Stimulated activated naive B cell treated with anti-CD40 and anti-IgM and Interleukin-4, amounts not matched to agents 10 μg/mL and 1 μg/mL and 100 μg/mL, for 72 hours (primary cell): ENCODE results near the gene F12.

ENCODE experiments used
- ATAC-seq, 2 donors: fragments of 150-1000 bp; cut with Tn5 transposase; replicated peaks; 2 replicates each; pipeline ENCODE4 v1.10.0; 2021; ENCODE audit warnings: moderate library complexity in 1 of 2
- DNase-seq: peaks from one replicate; pipeline ENCODE4 v3.0.0; 2021
- H3K27ac Mint-ChIP-seq: one replicate; pipeline ENCODE4 v1.8.0; 2022; ENCODE audit warnings: mild to moderate bottlenecking, mixed read lengths
- H3K27me3 Mint-ChIP-seq, 2 donors: one replicate each; pipeline ENCODE4 v1.8.0; 2022; ENCODE audit warnings: mixed read lengths in 2 of 2
- H3K36me3 Mint-ChIP-seq, 2 donors: one replicate each; pipeline ENCODE4 v1.8.0; 2022; ENCODE audit warnings: mixed read lengths in 2 of 2, mild to moderate bottlenecking in 1 of 2
- H3K4me1 Mint-ChIP-seq, 2 donors: one replicate each; pipeline ENCODE4 v1.8.0; 2022; ENCODE audit warnings: mixed read lengths in 2 of 2, mild to moderate bottlenecking in 1 of 2
- H3K4me3 Mint-ChIP-seq, 2 donors: one replicate each; pipeline ENCODE4 v1.8.0; 2022; ENCODE audit warnings: mild to moderate bottlenecking in 2 of 2, mixed read lengths in 2 of 2, moderate library complexity in 1 of 2
- H3K9me3 Mint-ChIP-seq, 2 donors: one replicate each; pipeline ENCODE4 v1.8.0; 2022; ENCODE audit warnings: mixed read lengths in 2 of 2, mild to moderate bottlenecking in 1 of 2

F12 gene

DNA sequence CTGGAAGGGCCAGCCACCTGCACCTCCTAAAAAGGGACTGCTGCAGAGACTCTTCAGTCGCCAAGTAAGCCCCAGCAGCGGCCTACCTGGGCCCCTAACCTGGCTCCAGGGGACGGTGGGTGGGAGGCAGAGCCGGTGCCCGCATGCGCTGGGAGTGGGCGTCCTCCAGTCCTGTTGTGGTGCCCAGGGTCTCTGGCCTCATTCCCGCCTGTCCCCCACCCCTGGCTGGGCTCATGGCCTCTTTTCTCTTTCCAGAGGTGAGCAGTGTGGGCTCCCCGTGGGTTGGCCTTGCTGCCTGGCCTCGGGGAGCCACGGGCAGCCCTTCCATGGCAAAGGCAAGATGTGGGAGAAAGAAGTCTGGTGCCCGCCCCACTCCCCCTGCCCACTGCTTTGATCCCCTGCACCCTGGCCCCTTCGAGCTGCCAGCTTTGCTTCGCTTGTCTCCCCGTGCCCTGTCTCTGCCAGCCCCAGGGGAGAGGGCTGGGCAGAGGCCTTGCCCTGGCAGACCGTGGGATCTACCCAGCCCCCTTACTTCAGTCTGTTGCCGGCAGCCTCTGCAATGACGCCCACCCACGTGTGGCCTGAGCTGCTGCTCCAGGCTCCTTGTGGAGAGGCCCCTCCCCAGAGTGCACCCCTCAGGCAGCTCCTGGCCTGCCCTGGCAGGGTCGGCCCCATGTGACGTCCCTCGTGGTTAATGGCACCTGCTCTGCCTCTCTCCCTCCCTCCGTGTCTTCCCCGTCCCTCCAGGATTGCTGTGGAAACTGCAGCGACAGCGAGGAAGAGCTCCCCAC is 31.8 kb upstream of the F12 start:
- DNase-seq: no peak
- Mint-ChIP-seq H3K27ac (peak overlapping the region; percentile 67), H3K4me3 (no peak overlapping the region), H3K36me3 (peaks cover 36 to 42% of the 10 kb centered on the region in 2 donors), H3K9me3 (no peaks in the 10 kb centered on the region), H3K27me3 (no peaks in the 10 kb centered on the region), H3K4me1 (peaks cover 30 to 49% of the 10 kb centered on the region in 2 donors)
- ATAC-seq: no peak

DNA sequence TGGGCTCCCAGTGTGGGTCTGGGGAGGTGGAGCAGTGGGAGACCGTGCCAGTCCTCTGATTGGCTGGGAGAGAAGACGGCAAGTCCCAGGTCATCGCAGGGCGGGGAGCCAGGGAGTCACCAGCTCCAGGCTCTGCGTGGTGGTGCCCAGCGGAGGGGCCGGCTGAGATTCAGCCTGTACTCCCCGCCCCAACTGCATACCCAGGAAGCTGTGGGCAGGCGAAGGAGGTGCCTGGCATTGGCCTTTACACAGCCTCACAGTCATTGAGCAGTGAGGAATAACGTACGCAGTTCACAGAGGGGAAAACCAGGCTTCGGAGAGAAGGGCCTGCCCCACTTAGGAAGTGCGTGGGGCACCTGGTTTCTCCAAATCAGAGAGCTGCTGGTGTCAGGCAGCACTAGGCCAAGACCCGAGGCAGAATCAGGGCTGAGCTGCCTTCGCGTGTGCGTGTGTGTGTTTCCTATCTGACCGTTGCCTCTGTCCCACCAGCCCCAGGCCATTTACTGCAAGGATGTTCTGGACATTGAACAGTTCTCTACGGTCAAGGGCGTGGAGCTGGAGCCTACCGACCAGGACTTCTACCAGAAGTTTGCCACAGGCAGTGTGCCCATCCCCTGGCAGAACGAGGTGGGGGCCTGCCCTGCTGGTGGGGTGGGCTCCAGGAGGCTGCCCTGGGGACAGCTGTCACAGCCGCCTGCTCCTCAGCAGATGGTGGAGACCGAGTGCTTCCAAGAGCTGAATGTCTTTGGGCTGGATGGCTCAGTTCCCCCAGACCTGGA is 31.0 kb upstream of the F12 start:
- Mint-ChIP-seq H3K27me3 (no peaks in the 10 kb centered on the region), H3K9me3 (no peaks in the 10 kb centered on the region), H3K36me3 (peaks cover 39 to 45% of the 10 kb centered on the region in 2 donors), H3K27ac (peak overlapping the region; percentile 65), H3K4me3 (no peak overlapping the region), H3K4me1 (peaks cover 26 to 42% of the 10 kb centered on the region in 2 donors)
- DNase-seq: no peak
- ATAC-seq: no peak

DNA sequence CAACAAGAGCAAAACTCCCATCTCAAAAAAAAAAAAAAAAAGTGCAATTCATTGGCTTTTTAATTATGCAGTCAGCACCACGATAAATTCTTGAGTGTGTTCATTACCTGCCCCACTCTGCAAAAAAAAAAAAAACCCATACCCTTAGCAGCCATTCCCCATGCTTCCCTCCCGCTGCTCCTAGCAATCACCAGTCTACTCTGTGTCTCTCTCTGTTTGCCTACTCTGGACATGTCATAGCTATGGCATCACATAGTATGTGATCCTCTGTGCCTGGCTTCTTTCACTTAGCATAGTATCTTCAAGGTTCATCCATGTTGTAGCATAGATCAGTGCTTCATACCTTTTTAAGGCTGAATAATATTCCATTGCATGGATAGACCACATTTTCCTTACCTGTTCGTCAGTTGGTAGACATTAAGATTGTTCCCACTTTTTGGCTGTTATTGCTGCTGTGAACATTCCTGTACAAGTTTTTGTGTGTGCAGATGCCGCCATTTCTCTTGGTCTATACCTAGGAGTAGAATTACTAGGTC is 30.2 kb upstream of the F12 start:
- Mint-ChIP-seq H3K4me1 (peaks cover 21 to 33% of the 10 kb centered on the region in 2 donors), H3K27ac (peak overlapping the region; percentile 65), H3K9me3 (no peaks in the 10 kb centered on the region), H3K4me3 (no peak overlapping the region), H3K27me3 (no peaks in the 10 kb centered on the region), H3K36me3 (peaks cover 42 to 51% of the 10 kb centered on the region in 2 donors)
- ATAC-seq (no peak), DNase-seq (no peak)

DNA sequence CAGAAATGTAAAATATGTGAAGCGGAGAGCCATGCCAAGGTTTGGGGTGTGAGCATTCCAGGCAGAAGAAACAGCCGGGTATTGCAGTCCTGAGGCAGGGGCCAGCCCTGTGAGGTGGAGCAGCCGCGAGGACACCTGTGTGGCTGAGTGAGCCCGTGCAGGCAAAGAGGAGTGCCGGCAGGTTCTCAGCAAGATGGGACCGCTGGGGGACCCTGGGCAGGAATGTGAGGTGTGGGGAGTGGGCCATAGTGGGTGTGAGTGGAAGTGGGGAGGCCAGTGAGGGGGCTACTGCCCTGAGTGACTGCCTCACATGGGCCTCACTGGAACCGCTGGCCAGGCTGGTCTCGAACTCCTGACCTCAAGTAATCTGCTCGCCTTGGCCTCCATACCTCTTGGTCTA is 29.1 kb upstream of the F12 start:
- no peak overlapping the region for H3K4me3 Mint-ChIP-seq
- ATAC-seq (no peak), DNase-seq (no peak)
- H3K4me1 Mint-ChIP-seq: peaks cover 14 to 27% of the 10 kb centered on the region in 2 donors
- H3K27me3 Mint-ChIP-seq: no peaks in the 10 kb centered on the region
- H3K27ac Mint-ChIP-seq: no peak overlapping the region
- H3K9me3 Mint-ChIP-seq: no peaks in the 10 kb centered on the region
- H3K36me3 Mint-ChIP-seq: peaks cover 44 to 52% of the 10 kb centered on the region in 2 donors

DNA sequence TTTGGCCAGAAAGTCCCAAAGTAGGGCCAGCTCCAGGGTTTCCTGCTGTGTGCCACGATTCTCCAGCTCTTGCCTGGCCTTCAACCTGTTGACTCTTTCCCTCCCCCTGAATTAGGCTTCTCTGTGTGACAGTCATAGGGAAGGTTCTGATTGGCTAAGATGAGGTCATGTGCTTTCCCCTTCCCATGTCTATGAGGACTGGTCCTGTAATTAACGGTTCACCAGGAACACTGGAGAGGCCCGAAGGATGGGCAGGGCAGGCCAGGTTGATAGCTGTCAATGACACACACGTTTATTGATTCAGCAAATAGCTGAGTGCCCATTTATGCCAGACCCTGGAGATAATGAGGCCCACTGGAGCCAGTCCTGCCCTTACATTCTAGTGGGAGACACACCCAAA is 28.3 kb upstream of the F12 start:
- H3K9me3 Mint-ChIP-seq: no peaks in the 10 kb centered on the region
- peak overlapping the region; percentile 31 for H3K27ac Mint-ChIP-seq
- no peak for ATAC-seq
- no peaks in the 10 kb centered on the region for H3K27me3 Mint-ChIP-seq
- no peak for DNase-seq
- peaks cover 49 to 58% of the 10 kb centered on the region in 2 donors for H3K36me3 Mint-ChIP-seq
- peaks cover 18 to 36% of the 10 kb centered on the region in 2 donors for H3K4me1 Mint-ChIP-seq
- no peak overlapping the region for H3K4me3 Mint-ChIP-seq

DNA sequence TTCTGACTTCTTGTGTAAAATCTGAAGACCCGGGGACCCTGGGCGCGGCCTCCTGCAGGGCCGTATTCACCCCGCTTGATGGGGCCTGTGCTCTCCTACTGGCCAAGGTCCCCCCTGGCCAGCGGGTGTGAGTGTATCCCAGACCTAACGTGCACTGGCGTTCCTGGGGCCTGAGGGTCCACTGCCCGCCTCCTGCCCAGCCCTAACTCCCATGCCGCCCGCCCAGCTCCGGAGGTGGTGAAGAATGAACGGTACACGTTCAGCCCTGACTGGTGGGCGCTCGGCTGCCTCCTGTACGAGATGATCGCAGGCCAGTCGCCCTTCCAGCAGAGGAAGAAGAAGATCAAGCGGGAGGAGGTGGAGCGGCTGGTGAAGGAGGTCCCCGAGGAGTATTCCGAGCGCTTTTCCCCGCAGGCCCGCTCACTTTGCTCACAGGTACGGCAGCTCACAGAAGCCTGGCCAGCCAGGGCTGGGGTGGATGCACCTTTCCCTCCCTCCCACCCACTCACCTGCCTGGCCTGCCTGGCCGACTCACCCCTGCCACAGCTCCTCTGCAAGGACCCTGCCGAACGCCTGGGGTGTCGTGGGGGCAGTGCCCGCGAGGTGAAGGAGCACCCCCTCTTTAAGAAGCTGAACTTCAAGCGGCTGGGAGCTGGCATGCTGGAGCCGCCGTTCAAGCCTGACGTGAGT is 26.6 kb upstream of the F12 start:
- DNase-seq (no peak), ATAC-seq (no peak)
- H3K9me3 Mint-ChIP-seq: no peaks in the 10 kb centered on the region
- peak overlapping the region; percentile 80 for H3K27ac Mint-ChIP-seq
- H3K36me3 Mint-ChIP-seq: peaks cover 52 to 57% of the 10 kb centered on the region in 2 donors
- no peaks in the 10 kb centered on the region for H3K27me3 Mint-ChIP-seq
- peaks cover 24 to 45% of the 10 kb centered on the region in 2 donors for H3K4me1 Mint-ChIP-seq
- no peak overlapping the region for H3K4me3 Mint-ChIP-seq

DNA sequence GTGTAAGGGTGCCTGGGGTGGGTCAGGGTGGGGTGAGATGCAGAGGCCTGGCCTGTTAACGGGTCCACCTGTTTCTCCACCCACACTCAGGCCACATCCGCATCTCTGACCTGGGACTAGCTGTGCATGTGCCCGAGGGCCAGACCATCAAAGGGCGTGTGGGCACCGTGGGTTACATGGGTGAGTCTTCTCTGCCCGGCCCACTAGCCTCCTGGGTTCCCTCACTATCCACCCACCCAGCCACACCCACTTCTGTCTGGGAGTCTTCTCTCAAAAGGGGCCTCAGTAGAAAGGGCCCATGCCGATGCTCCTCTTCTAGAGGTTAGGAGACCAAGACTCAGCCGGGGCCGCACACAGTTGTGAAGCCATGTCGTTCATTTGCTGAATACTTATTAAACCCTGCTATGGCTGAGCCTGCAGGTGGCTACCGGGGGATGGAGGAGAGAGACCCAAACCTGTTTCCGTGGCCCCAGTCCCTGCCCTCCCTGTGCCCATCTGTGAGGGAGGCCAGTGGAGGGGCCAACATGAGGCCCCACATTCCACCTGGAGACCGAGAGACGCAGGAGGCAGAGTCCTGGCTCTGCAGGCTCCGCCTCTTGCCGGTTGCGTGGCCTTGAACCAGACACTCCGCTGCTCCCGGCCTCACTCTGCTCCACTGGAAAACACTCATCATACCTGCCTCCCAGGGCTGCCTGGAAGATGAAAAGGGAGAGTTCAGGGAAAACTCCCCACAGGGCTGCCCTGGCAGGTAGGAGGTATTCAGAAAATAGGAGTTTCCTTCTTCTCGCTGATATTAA is 25.8 kb upstream of the F12 start:
- Mint-ChIP-seq H3K36me3 (peaks cover 57 to 65% of the 10 kb centered on the region in 2 donors), H3K4me1 (peaks cover 33 to 54% of the 10 kb centered on the region in 2 donors), H3K27me3 (no peaks in the 10 kb centered on the region), H3K4me3 (no peak overlapping the region), H3K27ac (peak overlapping the region; percentile 80), H3K9me3 (no peaks in the 10 kb centered on the region)
- DNase-seq: no peak
- ATAC-seq: no peak

DNA sequence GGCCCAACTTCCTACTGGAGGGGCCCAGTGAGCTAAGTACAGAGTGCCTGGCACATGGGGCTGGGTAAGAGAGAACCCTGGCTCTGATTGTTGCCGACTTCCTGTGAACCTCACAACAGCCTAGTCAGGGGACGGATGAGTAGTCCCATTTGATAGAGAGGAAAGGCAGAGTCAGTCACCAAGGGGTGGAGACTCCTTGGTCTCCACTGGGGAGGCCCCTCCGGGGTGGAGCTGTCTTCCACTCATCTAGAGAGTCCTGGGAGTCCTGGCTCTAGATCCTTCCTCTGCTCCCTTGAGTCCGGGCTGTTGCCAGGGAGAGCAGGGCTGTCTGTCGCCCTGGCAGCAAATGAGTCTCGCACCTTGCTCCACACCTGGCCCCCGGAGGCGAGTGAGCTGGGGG is 25.1 kb upstream of the F12 start:
- peaks cover 55 to 65% of the 10 kb centered on the region in 2 donors for H3K36me3 Mint-ChIP-seq
- DNase-seq (no peak), ATAC-seq (no peak)
- peak overlapping the region; percentile 5 for H3K27ac Mint-ChIP-seq
- H3K27me3 Mint-ChIP-seq: no peaks in the 10 kb centered on the region
- H3K4me1 Mint-ChIP-seq: peaks cover 37 to 61% of the 10 kb centered on the region in 2 donors
- no peaks in the 10 kb centered on the region for H3K9me3 Mint-ChIP-seq
- no peak overlapping the region for H3K4me3 Mint-ChIP-seq

DNA sequence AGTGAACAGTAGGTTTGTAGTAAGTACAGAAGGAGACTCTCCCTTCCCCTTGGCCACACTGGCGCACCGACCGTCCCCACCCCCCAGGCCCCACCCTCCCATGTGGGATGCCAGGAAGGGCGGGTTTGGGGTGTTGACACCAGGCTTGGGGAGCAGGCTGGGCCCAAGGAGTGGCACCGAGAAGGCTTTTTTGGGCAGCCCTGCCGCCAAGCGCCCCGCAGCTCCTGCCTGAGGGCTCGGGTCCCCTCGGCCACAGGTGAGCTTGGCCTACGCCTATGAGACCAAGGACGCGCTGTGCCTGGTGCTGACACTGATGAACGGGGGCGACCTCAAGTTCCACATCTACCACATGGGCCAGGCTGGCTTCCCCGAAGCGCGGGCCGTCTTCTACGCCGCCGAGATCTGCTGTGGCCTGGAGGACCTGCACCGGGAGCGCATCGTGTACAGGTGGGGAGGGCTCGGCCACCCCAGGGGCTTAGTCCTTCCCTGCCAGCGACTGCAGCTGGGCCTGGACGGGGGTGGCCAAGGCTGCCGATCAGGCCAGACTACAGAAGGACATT is 24.4 kb upstream of the F12 start:
- ATAC-seq (no peak), DNase-seq (no peak)
- Mint-ChIP-seq H3K36me3 (peaks cover 58 to 69% of the 10 kb centered on the region in 2 donors), H3K9me3 (no peaks in the 10 kb centered on the region), H3K27ac (no peak overlapping the region), H3K4me3 (no peak overlapping the region), H3K27me3 (no peaks in the 10 kb centered on the region), H3K4me1 (peaks cover 44 to 68% of the 10 kb centered on the region in 2 donors)

DNA sequence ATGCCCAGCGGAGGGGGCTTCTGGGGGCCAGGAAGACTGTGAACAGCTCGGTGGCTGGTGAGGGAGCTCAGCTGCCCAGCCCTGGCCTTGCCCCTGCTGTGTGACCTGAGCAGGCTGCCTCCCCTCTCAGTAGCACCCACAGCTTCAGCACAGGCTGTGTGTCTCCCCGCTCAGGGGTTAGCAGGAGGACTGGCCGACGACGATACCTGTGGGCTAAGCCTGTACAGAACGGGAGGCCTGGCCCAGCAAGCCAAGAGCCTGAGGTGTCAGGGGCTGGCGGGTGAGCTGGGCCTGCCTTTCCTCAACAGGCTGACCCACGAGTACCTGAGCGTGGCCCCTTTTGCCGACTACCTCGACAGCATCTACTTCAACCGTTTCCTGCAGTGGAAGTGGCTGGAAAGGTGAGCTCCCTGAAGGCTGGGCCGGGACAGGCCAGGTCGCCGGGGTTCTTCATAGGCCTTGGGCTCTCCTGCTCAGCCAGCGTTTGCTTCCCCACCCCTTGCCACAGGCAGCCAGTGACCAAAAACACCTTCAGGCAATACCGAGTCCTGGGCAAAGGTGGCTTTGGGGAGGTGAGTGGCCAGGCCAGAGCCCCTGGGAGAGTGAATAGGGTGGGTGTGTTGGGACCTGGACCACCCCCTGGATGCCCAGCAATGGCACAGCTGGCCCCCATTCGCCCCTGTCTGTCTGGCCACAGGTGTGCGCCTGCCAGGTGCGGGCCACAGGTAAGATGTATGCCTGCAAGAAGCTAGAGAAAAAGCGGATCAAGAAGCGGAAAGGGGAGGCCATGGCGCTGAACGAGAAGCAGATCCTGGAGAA is 23.7 kb upstream of the F12 start:
- Mint-ChIP-seq H3K36me3 (peaks cover 54 to 68% of the 10 kb centered on the region in 2 donors), H3K9me3 (no peaks in the 10 kb centered on the region), H3K27me3 (no peaks in the 10 kb centered on the region), H3K4me1 (peaks cover 46 to 70% of the 10 kb centered on the region in 2 donors), H3K27ac (peak overlapping the region; percentile 49), H3K4me3 (peak overlapping the region; percentile 44 to 57)
- no peak for ATAC-seq
- DNase-seq: no peak

DNA sequence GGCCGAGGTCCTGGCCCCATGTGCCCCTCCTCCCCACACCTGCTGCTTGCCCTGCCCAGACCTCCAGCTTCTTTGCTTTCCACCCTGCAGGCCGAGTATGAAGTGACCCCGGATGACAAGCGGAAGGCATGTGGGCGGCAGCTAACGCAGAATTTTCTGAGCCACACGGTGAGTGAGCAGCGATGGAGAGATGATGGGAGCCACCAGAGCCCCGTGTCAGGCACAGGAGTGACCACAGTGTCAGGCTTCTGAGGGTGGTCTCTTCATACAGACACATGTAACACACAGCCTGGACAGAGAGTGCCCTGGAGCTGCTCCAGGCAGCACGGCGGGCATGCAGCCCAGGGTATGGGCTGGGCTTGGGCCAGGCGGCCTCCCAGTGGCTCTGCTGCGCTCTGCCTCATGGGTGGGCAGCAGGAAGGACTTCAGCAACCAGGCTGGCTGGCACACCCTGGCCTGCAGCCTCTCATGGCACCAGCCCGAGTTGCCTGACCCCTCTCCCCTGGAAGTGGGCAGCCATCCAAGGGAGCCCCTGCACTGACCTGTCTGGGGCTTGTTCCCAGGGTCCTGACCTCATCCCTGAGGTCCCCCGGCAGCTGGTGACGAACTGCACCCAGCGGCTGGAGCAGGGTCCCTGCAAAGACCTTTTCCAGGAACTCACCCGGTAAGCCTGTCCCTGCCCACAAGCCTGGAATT is 22.9 kb upstream of the F12 start:
- Mint-ChIP-seq H3K27ac (peak overlapping the region; percentile 97), H3K4me1 (peaks cover 51 to 70% of the 10 kb centered on the region in 2 donors), H3K4me3 (peak overlapping the region; percentile 34 to 93), H3K9me3 (no peaks in the 10 kb centered on the region), H3K36me3 (peaks cover 48 to 64% of the 10 kb centered on the region in 2 donors), H3K27me3 (no peaks in the 10 kb centered on the region)
- no peak for ATAC-seq
- no peak for DNase-seq
